Breast epithelium (tissue), 3 donors: ENCODE results near the gene SLC30A1.

Experiments
- CTCF ChIP-seq, 3 donors: fragments of 450-650 bp; IDR thresholded peaks; one replicate each; pipeline ENCODE4 v1.5.1; 2016 to 2017; ENCODE audit warnings: antibody characterized with exemption in 3 of 3, mild to moderate bottlenecking in 3 of 3, moderate library complexity in 3 of 3
- POLR2AphosphoS5 ChIP-seq, 3 donors: sonication (generic); formaldehyde crosslinking; IDR thresholded peaks; one replicate each; pipeline ENCODE4 v1.6.1; 2017; ENCODE audit warnings: antibody characterized with exemption in 3 of 3

GRCh38 chr1:211612786-211613107 lies 33.8 kb upstream of the SLC30A1 start:
- TF ChIP-seq CTCF (IDR thresholded peaks at IDR 0.05) = no peak
- TF ChIP-seq POLR2AphosphoS5 (IDR thresholded peaks at IDR 0.05) = no peak
